Endothelial cell of umbilical vein (primary cell): ENCODE data around the gene NAXD. TPM values are rescaled to one million over a fixed set of nuclear protein-coding genes. Genes with fewer than 3 reads are reported as not detected.

Source experiments
- BruUV-seq: library from RNA; stranded (reverse); fragments of 400-500 nt; replicated peaks from 2 replicates; lab custom pipeline; 2021; lab: Mats Ljungman, UMichigan
- CTCF ChIA-PET: fragments of 300-600, 350-600 bp; sonication (Branson Sonifier 250); formaldehyde crosslinking; loops from one replicate; lab custom pipeline; 2021; ENCODE audit warnings: antibody characterized with exemption, inconsistent platforms; lab: Charles Lee
- POLR2A ChIA-PET: fragments of 300-600, 350-600 bp; sonication (Branson Sonifier 250); formaldehyde crosslinking; loops from one replicate; lab custom pipeline; 2021; ENCODE audit warnings: antibody characterized with exemption, inconsistent platforms; lab: Charles Lee
- DNase-seq: peaks from one replicate; pipeline ENCODE4 v3.0.0-alpha.2; 2011; ENCODE audit warnings: low read depth, low spot score
- FAIRE-seq: peaks from 2 replicates; lab custom pipeline; 2011; peaks lifted over from hg19 to GRCh38; lab: Jason Lieb, UNC
- H2AFZ ChIP-seq: 2 replicates; pipeline ENCODE4 v1.6.0; 2012; ENCODE audit warnings: low read depth, low read length, control low read depth, inconsistent platforms
- H3K27ac ChIP-seq: 2 replicates; pipeline ENCODE4 v1.5.1; 2011; ENCODE audit warnings: low read depth, mild to moderate bottlenecking, control low read depth, low read length, moderate library complexity; ENCODE audit not compliant: insufficient read depth
- H3K27me3 ChIP-seq, 2 experiments: 2 replicates each; pipeline versions ENCODE4 v1.6.0 to v1.6.1; 2011; ENCODE audit warnings: low read length in 2 of 2, mixed read lengths in 1 of 2; ENCODE audit not compliant: control insufficient read depth in 2 of 2, insufficient read depth in 2 of 2
- H3K36me3 ChIP-seq, 2 experiments: 2 replicates in 1 of 2; 3 replicates in 1 of 2; pipeline ENCODE4 v1.5.1; 2011; ENCODE audit warnings: low read length in 2 of 2, mild to moderate bottlenecking in 1 of 2, moderate library complexity in 1 of 2; ENCODE audit not compliant: control insufficient read depth in 2 of 2, insufficient read depth in 2 of 2; ENCODE audit errors: extremely low read depth in 1 of 2
- H3K4me1 ChIP-seq: 3 replicates; pipeline ENCODE4 v1.5.1; 2011; ENCODE audit warnings: mild to moderate bottlenecking, low read length; ENCODE audit not compliant: control insufficient read depth, insufficient read depth; ENCODE audit errors: extremely low read depth
- H3K4me2 ChIP-seq: 2 replicates; pipeline ENCODE4 v1.6.1; 2011; ENCODE audit warnings: low read length, control low read depth, mixed read lengths; ENCODE audit not compliant: insufficient read depth
- H3K4me3 ChIP-seq, 3 experiments: fragments of 200-600 bp in 1 of 3; sonication (generic), shearing (Covaris generic) in 1 of 3; replicated peaks in 1 of 3; 2 replicates each; pipeline ENCODE4 v1.5.1; 2011 to 2016; ENCODE audit warnings: control low read depth in 3 of 3, low read length in 3 of 3, mild to moderate bottlenecking in 2 of 3, inconsistent platforms in 1 of 3, low read depth in 1 of 3, moderate library complexity in 1 of 3; ENCODE audit not compliant: insufficient read depth in 1 of 3
- H3K79me2 ChIP-seq: 2 replicates; pipeline ENCODE4 v1.6.0; 2012; ENCODE audit warnings: low read length, inconsistent platforms; ENCODE audit not compliant: control insufficient read depth, insufficient read depth
- H3K9ac ChIP-seq: replicated peaks from 2 replicates; pipeline ENCODE3; 2011; ENCODE audit warnings: low read length, control low read depth; ENCODE audit not compliant: insufficient read depth; ENCODE audit errors: extremely low read depth
- H3K9me1 ChIP-seq: replicated peaks from 3 replicates; pipeline ENCODE4 v1.6.0; 2011; ENCODE audit warnings: mild to moderate bottlenecking, low read length; ENCODE audit not compliant: control insufficient read depth, insufficient read depth; ENCODE audit errors: extremely low read depth
- H3K9me3 ChIP-seq: replicated peaks from 2 replicates; pipeline ENCODE4 v1.5.1; 2012; ENCODE audit warnings: low read length, inconsistent platforms; ENCODE audit not compliant: control insufficient read depth, insufficient read depth
- H4K20me1 ChIP-seq: replicated peaks from 2 replicates; pipeline ENCODE3; 2011; ENCODE audit warnings: mild to moderate bottlenecking, low read length; ENCODE audit not compliant: control insufficient read depth, insufficient read depth; ENCODE audit errors: extremely low read depth
- EZH2 ChIP-seq: IDR thresholded peaks from 2 replicates; pipeline ENCODE4 v1.6.1; 2012; ENCODE audit warnings: borderline replicate concordance, low read depth, mild to moderate bottlenecking, moderate library complexity, low read length, inconsistent platforms; ENCODE audit not compliant: severe bottlenecking
- FOS ChIP-seq: IDR thresholded peaks from 2 replicates; pipeline ENCODE4 v1.6.1; 2011; ENCODE audit warnings: mild to moderate bottlenecking, low read length, moderate library complexity, borderline replicate concordance; ENCODE audit not compliant: insufficient read depth
- GATA2 ChIP-seq: IDR thresholded peaks from 2 replicates; pipeline ENCODE4 v1.7.0; 2011; ENCODE audit warnings: low read depth, mild to moderate bottlenecking, moderate library complexity, mixed read lengths, low read length; ENCODE audit not compliant: insufficient read length, insufficient read depth
- JUN ChIP-seq: IDR thresholded peaks from 2 replicates; pipeline ENCODE4 v1.6.1; 2011; ENCODE audit warnings: borderline replicate concordance, low read depth; ENCODE audit not compliant: insufficient read length, insufficient read depth
- MAX ChIP-seq: IDR thresholded peaks from 2 replicates; pipeline ENCODE4 v1.6.1; 2011; ENCODE audit not compliant: insufficient read depth, insufficient read length
- MYC ChIP-seq: IDR thresholded peaks from one replicate; pipeline ENCODE4 v1.6.1; 2011; ENCODE audit warnings: mild to moderate bottlenecking, low read depth, low read length
- POLR2A ChIP-seq: IDR thresholded peaks from 2 replicates; pipeline ENCODE4 v1.6.1; 2012; ENCODE audit warnings: low read depth, mild to moderate bottlenecking, control low read depth, low read length
- POLR2AphosphoS5 ChIP-seq: IDR thresholded peaks from 2 replicates; pipeline ENCODE4 v1.6.1; 2012; ENCODE audit warnings: low read depth, mild to moderate bottlenecking, control low read depth, low read length, moderate library complexity; ENCODE audit not compliant: insufficient read depth
- dilution Hi-C: fragments of 300-500 bp; cut with MboI; formaldehyde crosslinking; loops from one replicate; pipeline ENCODE4 v1.15.0; 2019; ENCODE audit warnings: low sequenced_read_pairs; ENCODE audit not compliant: extremely low pct_ligation_motif_present
- intact Hi-C: fragments of 100-400 bp; cut with micrococcal nuclease; formaldehyde crosslinking; loops from one replicate; pipeline ENCODE4 v1.10.0; 2022
- polyA plus RNA-seq, 4 experiments: library from polyadenylated mRNA; depleted of rRNA in 3 of 4; stranded (reverse) in 3 of 4; unstranded in 1 of 4; fragments of >200 nt; gene quantifications; 2 replicates each; pipeline versions ENCODE4 v1.2.1 to v1.2.3, GENCODE V29; 2011 to 2012; ENCODE audit warnings: missing spikeins in 1 of 4
- total RNA-seq: library from RNA; stranded (reverse); gene quantifications from 2 replicates; pipeline ENCODE4 v1.2.3, GENCODE V29; 2021
- TF ChIP-seq, protein P1 (sequence below), 2 donors: IDR thresholded peaks; 1 replicate in 1 of 2; 2 replicates in 1 of 2; pipeline ENCODE4 v1.5.1; 2011; ENCODE audit warnings: low read length in 2 of 2, mild to moderate bottlenecking in 2 of 2, moderate library complexity in 2 of 2, control low read depth in 1 of 2, inconsistent platforms in 1 of 2, low read depth in 1 of 2; ENCODE audit not compliant: insufficient read depth in 1 of 2; ENCODE audit errors: extremely low read depth in 1 of 2

NAXD gene
- total and polyA plus RNA-seq, 2 donors (not counting 3 experiments of a cell fraction or from before 2014, with no cell fraction given) = 19.9 to 42.9 TPM

DNA sequence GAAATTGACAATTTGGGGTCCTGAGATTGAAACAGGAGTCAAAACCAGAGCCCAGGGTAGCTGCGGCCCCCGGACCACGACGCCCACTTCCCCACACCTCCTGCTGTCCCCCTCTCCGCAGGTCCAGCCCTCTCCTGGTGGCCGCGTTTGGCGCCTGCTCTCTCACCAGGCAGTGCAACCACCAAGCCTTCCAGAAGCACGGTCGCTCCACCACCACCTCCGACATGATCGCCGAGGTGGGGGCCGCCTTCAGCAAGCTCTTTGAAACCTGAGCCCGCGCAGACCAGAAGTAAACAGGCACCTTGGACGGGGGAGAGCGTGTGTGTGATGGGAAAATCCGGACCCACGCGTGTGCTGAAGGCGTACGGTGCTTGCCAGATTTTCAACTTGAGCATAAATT lies 22.9 kb downstream of the NAXD start:
- Histone ChIP-seq H4K20me1 (no peaks in the 10 kb centered on the region), H3K4me2 (no peak overlapping the region), H3K27ac (no peak overlapping the region), H3K4me1 (no peaks in the 10 kb centered on the region), H3K4me3 (no peak overlapping the region), H2AFZ (no peak overlapping the region), H3K36me3 (peaks cover 13 to 49% of the 10 kb centered on the region in 2 experiments), H3K9me1 (no peaks in the 10 kb centered on the region), H3K27me3 (no peaks in the 10 kb centered on the region), H3K9me3 (no peaks in the 10 kb centered on the region), H3K9ac (no peak overlapping the region), H3K79me2 (no peaks in the 10 kb centered on the region)
- POLR2A ChIA-PET = no interaction called here
- FAIRE-seq (no peak), DNase-seq (no peak)
- intact Hi-C loops (no loop called here), dilution Hi-C loops (no loop called here)
- TF ChIP-seq POLR2A (no peak), FOS (no peak), POLR2AphosphoS5 (no peak), MAX (no peak), GATA2 (no peak), JUN (no peak), MYC (no peak), EZH2 (no peak)
- TF ChIP-seq, protein P1, sequence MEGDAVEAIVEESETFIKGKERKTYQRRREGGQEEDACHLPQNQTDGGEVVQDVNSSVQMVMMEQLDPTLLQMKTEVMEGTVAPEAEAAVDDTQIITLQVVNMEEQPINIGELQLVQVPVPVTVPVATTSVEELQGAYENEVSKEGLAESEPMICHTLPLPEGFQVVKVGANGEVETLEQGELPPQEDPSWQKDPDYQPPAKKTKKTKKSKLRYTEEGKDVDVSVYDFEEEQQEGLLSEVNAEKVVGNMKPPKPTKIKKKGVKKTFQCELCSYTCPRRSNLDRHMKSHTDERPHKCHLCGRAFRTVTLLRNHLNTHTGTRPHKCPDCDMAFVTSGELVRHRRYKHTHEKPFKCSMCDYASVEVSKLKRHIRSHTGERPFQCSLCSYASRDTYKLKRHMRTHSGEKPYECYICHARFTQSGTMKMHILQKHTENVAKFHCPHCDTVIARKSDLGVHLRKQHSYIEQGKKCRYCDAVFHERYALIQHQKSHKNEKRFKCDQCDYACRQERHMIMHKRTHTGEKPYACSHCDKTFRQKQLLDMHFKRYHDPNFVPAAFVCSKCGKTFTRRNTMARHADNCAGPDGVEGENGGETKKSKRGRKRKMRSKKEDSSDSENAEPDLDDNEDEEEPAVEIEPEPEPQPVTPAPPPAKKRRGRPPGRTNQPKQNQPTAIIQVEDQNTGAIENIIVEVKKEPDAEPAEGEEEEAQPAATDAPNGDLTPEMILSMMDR (IDR thresholded peaks at IDR 0.05; ENCODE audit: extremely low read depth in 1 of 2, insufficient read depth in 1 of 2, low read depth in 1 of 2, low read length in 2 of 2) = no peak
- CTCF ChIA-PET = no interaction called here
- no TSS peak for BruUV-seq
